SK-N-SH treated with all-trans-retinoic acid at 6 μM for 48 hours (cell line): ENCODE results near the gene EPS8L3.

Experiments
- ATAC-seq: fragments of 200-7000 bp; cut with Tn5 transposase; 3 replicates; pipeline ENCODE4 v1.9.1; 2020; ENCODE audit warnings: mild to moderate bottlenecking, moderate library complexity
- BACH2 ChIP-seq: fragments of 250-450 bp; sonication (Bioruptor Pico); IDR thresholded peaks from 2 replicates; pipeline ENCODE4 v1.9.0; 2021; ENCODE audit warnings: mild to moderate bottlenecking, borderline replicate concordance
- CSDC2 ChIP-seq: fragments of 250-450 bp; sonication (Bioruptor Pico); IDR thresholded peaks from 2 replicates; pipeline ENCODE4 v1.5.0; 2020; ENCODE audit warnings: mild to moderate bottlenecking, moderate library complexity
- GLIS3 ChIP-seq: fragments of 250-450 bp; sonication (Bioruptor Pico); IDR thresholded peaks from 2 replicates; pipeline ENCODE4 v1.5.0; 2020; ENCODE audit warnings: mild to moderate bottlenecking, moderate library complexity
- ISL1 ChIP-seq: fragments of 250-450 bp; sonication (Bioruptor Pico); IDR thresholded peaks from 2 replicates; pipeline ENCODE4 v2.1.2; 2022; ENCODE audit warnings: mild to moderate bottlenecking, moderate library complexity
- PPARA ChIP-seq: fragments of 250-450 bp; sonication (Bioruptor Pico); IDR thresholded peaks from 2 replicates; pipeline ENCODE4 v1.5.0; 2020; ENCODE audit warnings: mild to moderate bottlenecking, borderline replicate concordance
- RARB ChIP-seq: fragments of 250-450 bp; sonication (Bioruptor Pico); IDR thresholded peaks from 2 replicates; pipeline ENCODE4 v1.8.0; 2021; ENCODE audit warnings: mild to moderate bottlenecking, moderate library complexity
- SNAI2 ChIP-seq: fragments of 250-450 bp; sonication (Bioruptor Pico); IDR thresholded peaks from 2 replicates; pipeline ENCODE4 v1.5.0; 2020; ENCODE audit warnings: mild to moderate bottlenecking, moderate library complexity
- TCF4 ChIP-seq: fragments of 250-450 bp; sonication (Bioruptor Pico); IDR thresholded peaks from 2 replicates; pipeline ENCODE4 v1.8.0; 2021; ENCODE audit warnings: mild to moderate bottlenecking, moderate library complexity, borderline replicate concordance
- TOX ChIP-seq: fragments of 250-450 bp; sonication (Bioruptor Pico); IDR thresholded peaks from 2 replicates; pipeline ENCODE4 v1.8.0; 2021; ENCODE audit warnings: mild to moderate bottlenecking, moderate library complexity, borderline replicate concordance
- ZFP3 ChIP-seq: fragments of 250-450 bp; sonication (Bioruptor Pico); IDR thresholded peaks from 2 replicates; pipeline ENCODE4 v1.5.0; 2020; ENCODE audit warnings: mild to moderate bottlenecking, moderate library complexity
- ZNF565 ChIP-seq: fragments of 450-650 bp; formaldehyde crosslinking; conservative IDR thresholded peaks from 2 replicates; pipeline ENCODE4 v1.5.0; 2020; ENCODE audit warnings: low read depth, mild to moderate bottlenecking, moderate library complexity
- ZNF70 ChIP-seq: fragments of 450-650 bp; formaldehyde crosslinking; IDR thresholded peaks from 2 replicates; pipeline ENCODE4 v1.5.0; 2020; ENCODE audit warnings: mild to moderate bottlenecking, moderate library complexity
- TF ChIP-seq, protein P1 (sequence below): fragments of 250-450 bp; sonication (Bioruptor Pico); IDR thresholded peaks from 2 replicates; pipeline ENCODE4 v1.5.1; 2020; ENCODE audit warnings: low read depth, mild to moderate bottlenecking, moderate library complexity
- TF ChIP-seq, protein P2 (sequence below): fragments of 250-450 bp; sonication (Bioruptor Pico); IDR thresholded peaks from 2 replicates; pipeline ENCODE4 v1.8.0; 2021; ENCODE audit warnings: low read depth, mild to moderate bottlenecking, moderate library complexity, borderline replicate concordance
- TF ChIP-seq, protein P3 (sequence below): fragments of 250-450 bp; sonication (Bioruptor Pico); IDR thresholded peaks from 2 replicates; pipeline ENCODE4 v1.5.0; 2020; ENCODE audit warnings: mild to moderate bottlenecking, moderate library complexity
- TF ChIP-seq, protein P4 (sequence below): fragments of 250-450 bp; sonication (Bioruptor Pico); IDR thresholded peaks from 2 replicates; pipeline ENCODE4 v1.8.0; 2020; ENCODE audit warnings: mild to moderate bottlenecking, moderate library complexity, borderline replicate concordance
- TF ChIP-seq, protein P5 (sequence below): fragments of 250-450 bp; sonication (Bioruptor Pico); IDR thresholded peaks from 2 replicates; pipeline ENCODE4 v1.5.1; 2021; ENCODE audit warnings: mild to moderate bottlenecking, moderate library complexity

Gene EPS8L3

DNA sequence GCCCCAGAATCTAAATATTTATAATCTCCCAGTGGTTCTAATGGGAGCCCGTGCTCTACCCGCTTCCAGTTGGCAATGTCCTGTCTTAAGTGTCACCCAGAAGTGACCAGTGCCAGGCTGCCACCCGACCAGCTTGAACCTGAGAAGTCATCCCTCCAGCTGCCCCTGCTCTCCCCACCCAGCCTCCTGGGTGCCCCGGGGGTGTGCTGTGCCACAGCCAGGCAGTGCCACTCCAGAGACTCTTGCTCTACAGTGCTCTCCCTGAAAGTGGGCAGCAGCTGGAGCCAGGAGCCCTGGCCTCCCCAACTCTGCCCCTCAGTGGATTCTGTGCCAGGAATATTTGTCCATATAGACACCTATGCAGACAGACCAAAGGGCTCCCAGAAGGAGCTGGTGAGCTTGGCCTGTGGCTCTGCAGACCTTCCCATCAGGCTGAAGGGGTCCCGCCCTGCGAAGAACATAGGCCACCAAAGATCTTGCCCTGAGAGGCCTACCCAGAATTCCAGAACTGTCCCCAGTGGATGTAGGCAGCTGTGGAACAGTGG lies 9.0 kb upstream of the EPS8L3 start:
- no peak for ATAC-seq
- TF ChIP-seq SNAI2 (CRISPR knock-in tag) (no peak), ZNF70 (CRISPR knock-in tag) (no peak), RARB (no peak), ZNF565 (CRISPR knock-in tag) (no peak)
- TF ChIP-seq, protein P1, sequence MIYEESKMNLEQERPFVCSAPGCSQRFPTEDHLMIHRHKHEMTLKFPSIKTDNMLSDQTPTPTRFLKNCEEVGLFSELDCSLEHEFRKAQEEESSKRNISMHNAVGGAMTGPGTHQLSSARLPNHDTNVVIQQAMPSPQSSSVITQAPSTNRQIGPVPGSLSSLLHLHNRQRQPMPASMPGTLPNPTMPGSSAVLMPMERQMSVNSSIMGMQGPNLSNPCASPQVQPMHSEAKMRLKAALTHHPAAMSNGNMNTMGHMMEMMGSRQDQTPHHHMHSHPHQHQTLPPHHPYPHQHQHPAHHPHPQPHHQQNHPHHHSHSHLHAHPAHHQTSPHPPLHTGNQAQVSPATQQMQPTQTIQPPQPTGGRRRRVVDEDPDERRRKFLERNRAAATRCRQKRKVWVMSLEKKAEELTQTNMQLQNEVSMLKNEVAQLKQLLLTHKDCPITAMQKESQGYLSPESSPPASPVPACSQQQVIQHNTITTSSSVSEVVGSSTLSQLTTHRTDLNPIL (CRISPR knock-in tag) = no peak

DNA sequence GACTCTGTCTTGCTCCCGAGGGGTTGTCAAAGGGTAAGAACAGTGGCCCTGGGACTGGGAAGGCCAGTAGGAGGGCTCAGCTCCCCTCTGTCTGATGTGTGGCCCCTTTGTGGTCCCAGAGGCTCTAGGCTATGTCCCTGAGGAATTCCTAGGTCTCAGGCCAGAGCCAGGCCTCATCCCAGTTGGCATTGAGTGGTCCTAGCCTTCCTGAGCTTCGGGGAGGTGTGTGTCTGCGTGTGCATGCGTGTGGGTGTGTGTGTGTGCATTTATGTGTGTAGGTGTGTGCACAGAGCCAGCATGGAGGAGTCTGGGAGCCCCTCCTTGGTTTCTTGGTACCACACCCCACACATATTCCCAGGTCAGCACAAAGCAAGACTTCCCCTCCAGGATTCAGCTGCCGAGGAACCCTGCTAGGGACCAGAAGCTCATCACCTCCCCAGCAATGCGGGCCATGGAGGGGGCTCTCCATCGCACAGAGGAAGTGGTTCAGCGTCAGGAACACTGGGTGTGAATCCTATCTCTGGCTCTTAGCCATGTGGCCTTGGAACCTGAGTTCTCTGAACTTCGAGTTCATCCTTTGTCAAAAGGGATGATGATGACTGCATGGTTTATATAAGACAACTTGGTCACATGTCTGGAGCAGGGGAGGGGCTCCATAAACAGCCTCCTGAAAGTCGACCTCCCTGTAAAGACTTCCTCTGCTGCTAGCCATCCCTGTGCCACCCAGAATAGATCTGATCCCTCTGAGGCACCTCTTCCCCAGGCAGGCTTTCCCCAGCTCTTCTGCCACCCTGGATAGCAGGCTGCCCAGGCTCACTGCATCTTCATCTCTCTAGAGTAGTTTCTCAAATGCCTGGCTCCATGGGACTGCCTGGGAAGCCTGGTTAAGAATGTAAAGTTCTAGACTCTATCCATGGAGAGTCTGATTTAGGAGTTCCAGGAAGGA lies 8.3 kb upstream of the EPS8L3 start:
- no peak for TF ChIP-seq TOX (CRISPR knock-in tag)
- TF ChIP-seq, protein P1 (CRISPR knock-in tag) = no peak
- no peak for TF ChIP-seq BACH2
- TF ChIP-seq ZNF565 (CRISPR knock-in tag) = no peak
- TF ChIP-seq, protein P2, sequence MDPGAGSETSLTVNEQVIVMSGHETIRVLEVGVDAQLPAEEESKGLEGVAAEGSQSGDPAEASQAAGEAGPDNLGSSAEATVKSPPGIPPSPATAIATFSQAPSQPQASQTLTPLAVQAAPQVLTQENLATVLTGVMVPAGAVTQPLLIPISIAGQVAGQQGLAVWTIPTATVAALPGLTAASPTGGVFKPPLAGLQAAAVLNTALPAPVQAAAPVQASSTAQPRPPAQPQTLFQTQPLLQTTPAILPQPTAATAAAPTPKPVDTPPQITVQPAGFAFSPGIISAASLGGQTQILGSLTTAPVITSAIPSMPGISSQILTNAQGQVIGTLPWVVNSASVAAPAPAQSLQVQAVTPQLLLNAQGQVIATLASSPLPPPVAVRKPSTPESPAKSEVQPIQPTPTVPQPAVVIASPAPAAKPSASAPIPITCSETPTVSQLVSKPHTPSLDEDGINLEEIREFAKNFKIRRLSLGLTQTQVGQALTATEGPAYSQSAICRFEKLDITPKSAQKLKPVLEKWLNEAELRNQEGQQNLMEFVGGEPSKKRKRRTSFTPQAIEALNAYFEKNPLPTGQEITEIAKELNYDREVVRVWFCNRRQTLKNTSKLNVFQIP (CRISPR knock-in tag) = no peak
- TF ChIP-seq, protein P3, sequence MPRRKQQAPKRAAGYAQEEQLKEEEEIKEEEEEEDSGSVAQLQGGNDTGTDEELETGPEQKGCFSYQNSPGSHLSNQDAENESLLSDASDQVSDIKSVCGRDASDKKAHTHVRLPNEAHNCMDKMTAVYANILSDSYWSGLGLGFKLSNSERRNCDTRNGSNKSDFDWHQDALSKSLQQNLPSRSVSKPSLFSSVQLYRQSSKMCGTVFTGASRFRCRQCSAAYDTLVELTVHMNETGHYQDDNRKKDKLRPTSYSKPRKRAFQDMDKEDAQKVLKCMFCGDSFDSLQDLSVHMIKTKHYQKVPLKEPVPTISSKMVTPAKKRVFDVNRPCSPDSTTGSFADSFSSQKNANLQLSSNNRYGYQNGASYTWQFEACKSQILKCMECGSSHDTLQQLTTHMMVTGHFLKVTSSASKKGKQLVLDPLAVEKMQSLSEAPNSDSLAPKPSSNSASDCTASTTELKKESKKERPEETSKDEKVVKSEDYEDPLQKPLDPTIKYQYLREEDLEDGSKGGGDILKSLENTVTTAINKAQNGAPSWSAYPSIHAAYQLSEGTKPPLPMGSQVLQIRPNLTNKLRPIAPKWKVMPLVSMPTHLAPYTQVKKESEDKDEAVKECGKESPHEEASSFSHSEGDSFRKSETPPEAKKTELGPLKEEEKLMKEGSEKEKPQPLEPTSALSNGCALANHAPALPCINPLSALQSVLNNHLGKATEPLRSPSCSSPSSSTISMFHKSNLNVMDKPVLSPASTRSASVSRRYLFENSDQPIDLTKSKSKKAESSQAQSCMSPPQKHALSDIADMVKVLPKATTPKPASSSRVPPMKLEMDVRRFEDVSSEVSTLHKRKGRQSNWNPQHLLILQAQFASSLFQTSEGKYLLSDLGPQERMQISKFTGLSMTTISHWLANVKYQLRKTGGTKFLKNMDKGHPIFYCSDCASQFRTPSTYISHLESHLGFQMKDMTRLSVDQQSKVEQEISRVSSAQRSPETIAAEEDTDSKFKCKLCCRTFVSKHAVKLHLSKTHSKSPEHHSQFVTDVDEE = no peak
- no peak for TF ChIP-seq SNAI2 (CRISPR knock-in tag)
- TF ChIP-seq ISL1 = no peak
- no peak for TF ChIP-seq TCF4 (CRISPR knock-in tag)
- TF ChIP-seq, protein P4, sequence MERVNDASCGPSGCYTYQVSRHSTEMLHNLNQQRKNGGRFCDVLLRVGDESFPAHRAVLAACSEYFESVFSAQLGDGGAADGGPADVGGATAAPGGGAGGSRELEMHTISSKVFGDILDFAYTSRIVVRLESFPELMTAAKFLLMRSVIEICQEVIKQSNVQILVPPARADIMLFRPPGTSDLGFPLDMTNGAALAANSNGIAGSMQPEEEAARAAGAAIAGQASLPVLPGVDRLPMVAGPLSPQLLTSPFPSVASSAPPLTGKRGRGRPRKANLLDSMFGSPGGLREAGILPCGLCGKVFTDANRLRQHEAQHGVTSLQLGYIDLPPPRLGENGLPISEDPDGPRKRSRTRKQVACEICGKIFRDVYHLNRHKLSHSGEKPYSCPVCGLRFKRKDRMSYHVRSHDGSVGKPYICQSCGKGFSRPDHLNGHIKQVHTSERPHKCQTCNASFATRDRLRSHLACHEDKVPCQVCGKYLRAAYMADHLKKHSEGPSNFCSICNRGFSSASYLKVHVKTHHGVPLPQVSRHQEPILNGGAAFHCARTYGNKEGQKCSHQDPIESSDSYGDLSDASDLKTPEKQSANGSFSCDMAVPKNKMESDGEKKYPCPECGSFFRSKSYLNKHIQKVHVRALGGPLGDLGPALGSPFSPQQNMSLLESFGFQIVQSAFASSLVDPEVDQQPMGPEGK (CRISPR knock-in tag) = no peak
- no peak for TF ChIP-seq PPARA
- no peak for TF ChIP-seq ZNF70 (CRISPR knock-in tag)
- TF ChIP-seq, protein P5, sequence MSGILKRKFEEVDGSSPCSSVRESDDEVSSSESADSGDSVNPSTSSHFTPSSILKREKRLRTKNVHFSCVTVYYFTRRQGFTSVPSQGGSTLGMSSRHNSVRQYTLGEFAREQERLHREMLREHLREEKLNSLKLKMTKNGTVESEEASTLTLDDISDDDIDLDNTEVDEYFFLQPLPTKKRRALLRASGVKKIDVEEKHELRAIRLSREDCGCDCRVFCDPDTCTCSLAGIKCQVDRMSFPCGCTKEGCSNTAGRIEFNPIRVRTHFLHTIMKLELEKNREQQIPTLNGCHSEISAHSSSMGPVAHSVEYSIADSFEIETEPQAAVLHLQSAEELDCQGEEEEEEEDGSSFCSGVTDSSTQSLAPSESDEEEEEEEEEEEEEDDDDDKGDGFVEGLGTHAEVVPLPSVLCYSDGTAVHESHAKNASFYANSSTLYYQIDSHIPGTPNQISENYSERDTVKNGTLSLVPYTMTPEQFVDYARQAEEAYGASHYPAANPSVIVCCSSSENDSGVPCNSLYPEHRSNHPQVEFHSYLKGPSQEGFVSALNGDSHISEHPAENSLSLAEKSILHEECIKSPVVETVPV (CRISPR knock-in tag) = no peak
- TF ChIP-seq CSDC2 (CRISPR knock-in tag) = no peak
- no peak for TF ChIP-seq ZFP3 (CRISPR knock-in tag)
- TF ChIP-seq RARB = no peak
- no peak for TF ChIP-seq GLIS3
- ATAC-seq = no peak
